ENCODE results near the gene RAB6B.

Gene RAB6B

DNA sequence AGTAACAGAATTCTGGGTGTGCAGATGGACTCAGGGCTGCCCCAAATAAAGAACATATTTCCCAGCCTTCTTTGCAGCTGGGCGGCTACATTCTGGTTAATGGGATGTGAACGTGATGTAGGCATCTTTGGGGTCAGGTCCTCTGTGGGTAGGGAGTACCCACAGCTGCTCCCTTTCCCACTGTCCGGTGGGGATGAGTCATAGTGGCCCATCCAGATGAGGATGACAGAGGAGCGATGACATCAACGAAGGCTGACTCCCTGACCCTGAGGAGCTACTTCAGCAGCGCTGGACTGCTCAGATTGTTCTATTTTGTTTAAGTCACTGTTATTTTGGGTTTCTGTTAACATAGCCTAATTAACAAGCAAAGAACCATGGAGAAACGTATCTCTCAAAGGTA lies 52.0 kb downstream of the RAB6B start:
- DNase-seq (ENCODE audit: low read depth), result peak; percentile 67
- H3K4me3 ChIP-seq (ENCODE audit: low read depth, low read length), result no peak overlapping the region

DNA sequence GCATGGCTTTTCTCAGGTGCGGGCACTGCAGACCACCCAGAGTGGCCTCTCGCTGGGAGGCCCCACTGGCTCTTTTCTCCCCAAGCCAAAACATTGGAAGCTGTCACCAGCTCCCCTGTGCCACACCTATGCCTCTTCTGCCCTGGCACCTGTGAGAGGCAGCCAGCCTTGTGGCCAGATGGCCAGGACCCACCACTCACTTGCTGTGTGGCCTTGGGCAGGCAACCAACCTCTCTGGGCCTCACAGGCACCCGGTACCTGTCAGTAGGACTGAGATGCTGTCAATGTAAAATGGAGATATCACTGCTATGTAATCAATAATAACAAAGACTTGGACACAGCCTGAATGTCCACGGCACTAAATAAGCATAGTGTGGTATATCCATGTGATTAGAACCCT lies 53.5 kb downstream of the RAB6B start:
- DNase-seq (ENCODE audit: low read depth), result no peak
- no peak overlapping the region for H3K4me3 ChIP-seq (ENCODE audit: low read depth, low read length)

DNA sequence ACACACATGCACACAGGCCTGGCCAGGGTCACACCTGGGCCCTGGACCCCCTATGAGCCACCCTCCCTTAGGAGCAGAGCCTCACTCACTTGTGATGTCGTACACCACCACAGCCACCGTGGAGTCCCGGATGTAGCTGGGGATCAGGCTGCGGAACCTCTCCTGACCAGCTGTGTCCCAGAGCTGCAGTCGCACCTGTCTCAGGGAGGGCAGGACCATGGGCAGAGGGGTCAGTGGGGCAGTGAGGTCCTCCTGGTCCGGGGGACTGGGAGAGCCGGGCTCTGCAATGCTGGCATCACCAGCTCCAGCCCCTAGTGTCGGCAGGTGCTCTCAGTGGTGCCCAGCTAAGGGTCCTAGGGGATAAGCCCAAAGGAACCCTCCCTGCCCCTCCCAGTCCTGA lies 54.5 kb downstream of the RAB6B start:
- H3K4me3 ChIP-seq (ENCODE audit: low read depth, low read length), result no peak overlapping the region
- no peak for DNase-seq (ENCODE audit: low read depth)

DNA sequence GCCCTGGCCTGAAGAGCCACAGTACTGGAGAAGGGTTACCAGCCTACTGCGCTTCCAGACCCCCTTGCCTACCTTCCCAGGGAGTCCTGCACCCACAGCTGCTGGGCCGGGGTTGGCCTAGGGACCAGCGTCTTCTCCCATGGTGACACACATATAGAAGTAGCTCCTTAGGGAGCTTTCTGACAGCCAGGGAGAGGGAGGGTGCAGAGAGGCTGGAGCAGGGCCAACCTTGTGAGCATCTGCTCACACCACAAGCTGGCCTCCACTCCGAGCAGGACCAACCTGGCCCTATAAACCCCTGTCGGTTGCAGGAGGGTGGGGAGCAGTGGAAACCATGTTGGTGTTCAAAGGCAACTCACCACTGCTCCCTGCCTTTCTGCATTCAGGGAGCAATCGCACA lies 54.9 kb downstream of the RAB6B start:
- no peak overlapping the region for H3K4me3 ChIP-seq (ENCODE audit: low read depth, low read length)
- no peak for DNase-seq (ENCODE audit: low read depth)

DNA sequence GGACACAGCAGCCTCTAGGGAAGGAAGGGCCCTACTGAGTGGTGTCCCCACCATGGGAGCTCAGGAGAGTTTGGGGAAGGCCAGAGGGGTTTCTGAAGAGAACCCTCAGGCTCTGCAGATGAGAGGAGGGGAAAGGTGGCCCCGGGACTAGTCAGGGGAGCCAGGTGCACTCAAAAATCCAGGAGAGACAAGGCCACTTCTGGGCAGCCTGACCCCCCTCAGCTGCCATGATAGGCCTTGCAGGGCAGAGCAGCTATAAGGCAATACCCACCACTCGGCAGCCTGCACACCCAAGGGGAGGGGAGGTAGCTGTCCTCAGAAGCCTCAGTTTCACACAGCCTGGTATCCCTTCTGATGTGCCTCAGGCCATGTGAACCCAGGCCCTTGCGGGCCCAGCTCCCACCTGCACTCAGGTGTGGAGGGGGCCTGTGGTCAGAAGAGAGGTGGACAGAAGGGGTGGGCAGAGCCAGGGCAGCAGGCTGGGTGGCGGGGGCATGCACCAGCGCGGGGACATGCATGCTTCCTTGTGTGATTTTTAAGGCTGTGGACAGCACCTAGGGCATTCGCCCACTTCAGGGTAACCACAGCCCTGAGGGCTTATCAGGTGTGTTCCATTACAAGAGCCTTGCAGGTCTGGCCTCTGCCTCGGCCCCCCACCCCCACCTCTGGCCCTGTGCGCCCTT lies 55.5 kb downstream of the RAB6B start:
- H3K4me3 ChIP-seq (ENCODE audit: low read depth, low read length), result no peak overlapping the region
- DNase-seq (ENCODE audit: low read depth), result no peak

DNA sequence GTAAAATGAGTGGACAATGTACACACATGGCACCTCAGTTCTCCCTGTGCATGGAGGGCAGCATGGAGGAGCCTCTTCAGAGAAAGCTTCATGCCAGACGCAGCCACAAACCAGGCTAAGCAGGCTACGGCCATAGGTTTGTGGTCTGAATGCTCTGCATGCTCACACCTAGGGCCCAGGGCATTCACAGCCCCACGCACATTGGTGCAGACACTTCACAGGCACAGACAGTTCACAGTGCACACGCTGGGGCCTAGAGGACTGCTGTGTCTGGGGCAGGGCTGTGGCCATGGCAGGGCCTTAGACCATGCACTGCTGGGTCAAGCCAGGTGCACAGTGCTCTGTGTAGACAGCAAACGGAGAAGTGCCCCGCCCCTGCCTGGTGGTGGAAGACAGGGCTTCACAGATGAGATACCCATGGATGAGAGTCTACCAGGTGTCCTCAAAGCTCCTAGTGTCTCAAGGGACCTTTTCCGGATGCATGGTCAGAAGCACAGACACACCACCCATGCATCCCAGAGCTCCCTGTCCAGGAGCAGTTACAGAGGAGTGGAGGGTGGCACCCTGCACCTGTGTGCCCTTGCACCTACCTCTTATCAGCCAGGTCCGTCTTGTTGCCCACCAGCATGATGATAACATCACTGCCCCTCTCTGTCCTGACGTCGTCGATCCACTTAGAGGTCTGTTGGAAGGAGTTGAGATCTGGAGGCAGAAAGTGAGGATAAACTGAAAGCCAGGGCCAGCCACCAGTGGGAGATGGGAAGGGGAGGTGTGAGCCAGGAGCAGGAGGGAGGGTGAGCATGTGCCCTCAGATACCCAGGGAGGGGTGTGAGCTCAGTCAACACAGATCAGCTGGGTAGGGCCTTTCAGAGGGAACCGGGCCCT lies 56.5 kb downstream of the RAB6B start:
- H3K4me3 ChIP-seq (ENCODE audit: low read depth, low read length), result no peak overlapping the region
- no peak for DNase-seq (ENCODE audit: low read depth)

DNA sequence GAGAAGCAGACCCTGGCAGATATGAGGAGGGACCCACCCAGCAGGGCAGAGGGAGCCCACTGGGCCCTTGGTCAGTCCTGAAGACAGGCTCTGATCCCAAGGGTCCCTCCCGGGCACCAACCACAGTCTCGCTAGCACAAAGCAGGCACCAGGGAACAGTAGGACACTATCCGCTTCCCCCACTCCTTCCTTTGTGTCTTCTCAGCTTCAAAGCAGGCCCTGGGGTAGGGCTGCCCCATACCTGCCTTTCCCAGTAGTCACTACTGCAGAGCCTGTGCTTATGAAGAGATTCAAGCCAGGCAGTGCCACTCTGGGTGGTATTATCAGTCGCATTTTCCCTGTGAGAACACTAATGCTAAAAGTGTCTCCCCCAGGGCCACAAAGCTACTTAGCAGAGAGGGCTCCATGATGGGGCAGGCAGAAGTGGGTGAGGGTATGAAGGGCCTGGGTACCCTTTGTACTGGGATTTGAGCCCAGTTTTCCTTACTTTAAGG lies 57.3 kb downstream of the RAB6B start:
- no peak for DNase-seq (ENCODE audit: low read depth)
- H3K4me3 ChIP-seq (ENCODE audit: low read depth, low read length), result no peak overlapping the region

DNA sequence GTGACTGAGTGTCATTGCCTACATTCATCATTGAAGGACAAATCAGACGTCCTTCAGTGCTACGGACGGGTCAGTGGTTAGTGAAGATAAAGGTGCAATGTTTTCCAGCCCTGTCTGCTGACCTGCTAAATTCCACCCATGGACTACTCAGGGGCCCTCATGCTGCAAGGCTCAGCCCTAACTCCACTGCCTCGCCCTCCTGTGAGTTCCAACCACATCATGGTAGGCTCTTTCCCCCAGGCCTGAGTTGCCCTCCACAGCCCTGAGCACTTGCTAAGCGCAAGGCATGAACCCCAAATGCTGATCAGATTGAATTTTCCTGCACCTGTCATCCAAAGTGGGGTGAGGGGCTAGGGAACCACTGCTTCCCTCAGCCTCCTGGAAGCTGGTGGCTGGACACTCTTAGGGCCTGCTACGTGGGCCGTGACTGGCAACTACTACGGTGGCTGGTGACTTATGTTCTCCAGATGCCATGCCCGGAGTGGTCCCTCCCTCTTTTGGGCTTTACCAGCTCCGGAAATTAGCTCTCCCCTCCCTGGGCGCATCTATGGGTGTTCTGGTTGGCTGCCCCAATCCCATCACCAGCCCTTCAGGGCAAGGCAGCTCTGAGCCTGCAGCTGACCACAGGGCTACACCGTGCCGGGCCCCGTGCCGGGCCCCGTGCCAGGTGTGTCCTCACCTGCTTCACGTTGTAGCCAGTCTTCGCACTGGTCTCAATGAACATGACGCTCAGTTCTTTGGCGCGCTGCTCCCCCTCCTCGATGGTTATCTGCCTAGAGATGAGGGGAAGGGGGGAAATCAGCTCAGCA lies 58.0 kb downstream of the RAB6B start:
- no peak overlapping the region for H3K4me3 ChIP-seq (ENCODE audit: low read depth, low read length)
- no peak for DNase-seq (ENCODE audit: low read depth)

DNA sequence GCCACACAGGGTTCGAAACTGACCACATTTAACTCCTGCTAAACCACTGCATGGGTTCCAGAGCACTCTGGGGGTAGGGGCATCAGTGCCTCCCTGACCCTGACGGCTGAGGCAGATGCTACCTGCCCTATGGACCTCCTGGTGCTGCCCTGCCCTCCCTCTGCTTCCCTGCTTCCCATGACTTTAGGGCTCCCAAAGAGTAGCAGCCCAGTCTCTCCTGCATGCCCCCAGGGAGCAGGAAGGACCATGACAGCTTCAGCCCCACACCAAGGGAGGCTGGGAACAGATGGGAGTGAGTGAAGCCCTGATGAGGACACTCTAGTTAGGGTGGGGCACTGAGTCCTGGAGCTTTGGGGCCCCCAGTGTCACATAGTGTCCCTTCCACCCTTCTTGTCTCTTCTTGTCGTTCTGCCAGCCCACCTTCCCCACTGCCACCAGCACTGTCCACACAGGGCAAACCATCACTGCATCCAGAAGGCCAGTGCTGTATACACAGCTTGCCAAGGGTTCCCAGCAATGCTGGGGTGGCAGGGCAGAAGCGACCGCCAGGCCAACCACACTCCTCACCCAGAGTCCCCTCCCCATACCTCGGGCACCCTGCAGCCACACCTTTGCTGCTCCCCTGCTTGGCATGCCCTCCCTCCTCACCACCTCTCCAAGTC lies 59.1 kb downstream of the RAB6B start:
- H3K4me3 ChIP-seq (ENCODE audit: low read depth, low read length), result no peak overlapping the region

DNA sequence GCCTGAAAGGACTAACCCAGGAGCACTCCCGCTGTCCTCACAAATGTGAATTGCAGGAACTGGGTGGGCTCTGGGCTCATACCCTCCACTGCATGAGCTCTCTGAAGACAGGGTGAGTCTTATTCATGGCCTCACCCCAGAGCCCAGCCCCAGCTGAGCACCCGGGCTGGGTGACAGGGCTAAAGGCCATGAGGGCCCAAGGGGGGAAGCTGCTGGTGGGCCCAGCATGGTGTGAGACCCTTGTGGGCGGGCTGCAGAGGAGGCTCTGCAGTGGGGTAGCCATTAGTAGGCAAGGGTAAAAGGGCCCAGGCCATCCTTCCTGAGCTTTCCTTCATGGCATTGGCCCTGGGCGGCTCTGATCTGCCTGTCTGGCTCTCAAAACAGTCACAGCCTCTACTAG lies 59.7 kb downstream of the RAB6B start:
- no peak for DNase-seq (ENCODE audit: low read depth)
- no peak overlapping the region for H3K4me3 ChIP-seq (ENCODE audit: low read depth, low read length)

More for the DNA sequence above, 59.1 kb downstream of the RAB6B start:
- no peak for DNase-seq (ENCODE audit: low read depth)

DNA sequence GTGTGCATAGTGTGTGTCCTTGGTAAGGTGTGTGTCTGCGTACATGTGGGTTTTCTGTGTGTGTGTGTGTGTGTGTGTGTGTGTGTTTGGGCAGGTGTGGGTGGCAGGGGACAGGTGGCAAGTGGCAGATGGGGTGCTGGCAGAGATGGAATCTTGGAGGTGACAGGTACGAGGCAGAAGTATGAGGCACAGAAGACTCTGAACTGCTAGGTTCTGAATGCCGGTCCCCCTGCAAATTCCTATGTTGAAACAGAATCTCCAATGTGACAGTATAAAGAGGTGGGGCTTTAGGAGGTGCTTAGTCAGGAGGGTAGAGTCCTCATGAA lies 60.3 kb downstream of the RAB6B start:
- no peak for DNase-seq (ENCODE audit: low read depth)
- no peak overlapping the region for H3K4me3 ChIP-seq (ENCODE audit: low read depth, low read length)

DNA sequence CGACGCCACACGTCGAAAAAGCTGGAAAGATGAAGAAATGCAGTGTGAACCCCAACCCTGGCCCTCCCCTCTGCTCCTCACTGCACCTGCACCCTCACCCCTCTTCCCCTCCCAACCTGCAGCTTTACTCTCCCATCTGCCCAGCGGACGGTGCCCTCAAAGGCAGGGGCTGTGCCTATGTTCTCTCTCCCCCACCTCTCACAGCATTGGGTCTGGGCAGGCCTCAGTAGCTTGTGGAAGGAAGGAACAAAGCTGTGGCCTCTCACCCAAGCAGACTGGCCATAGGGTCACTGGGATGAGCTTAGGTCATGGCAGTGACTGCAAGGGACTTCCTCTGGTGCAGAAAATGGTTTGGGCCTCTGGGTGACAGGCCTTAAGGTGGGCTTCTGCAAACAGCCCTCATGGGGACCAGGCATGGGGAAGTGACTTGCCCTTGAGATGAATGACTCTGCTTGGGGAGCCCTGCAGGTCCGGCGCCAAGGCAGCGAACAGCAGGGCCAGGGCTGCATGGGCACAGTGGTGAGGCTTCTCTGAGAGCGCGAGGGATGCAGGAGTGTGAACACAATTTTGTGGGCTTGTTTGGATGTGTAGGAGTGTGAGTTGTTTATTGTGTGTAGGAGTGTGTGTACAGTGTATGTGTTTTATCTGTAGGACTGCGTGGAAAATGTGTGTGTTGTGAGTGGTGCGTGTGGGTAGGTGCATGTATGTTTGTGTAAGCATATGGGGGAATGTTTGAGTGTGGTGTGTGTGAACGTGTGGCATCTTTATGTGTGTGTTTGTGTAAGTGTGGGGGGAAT lies 60.9 kb downstream of the RAB6B start:
- H3K4me3 ChIP-seq (ENCODE audit: low read depth, low read length), result no peak overlapping the region
- no peak for DNase-seq (ENCODE audit: low read depth)

DNA sequence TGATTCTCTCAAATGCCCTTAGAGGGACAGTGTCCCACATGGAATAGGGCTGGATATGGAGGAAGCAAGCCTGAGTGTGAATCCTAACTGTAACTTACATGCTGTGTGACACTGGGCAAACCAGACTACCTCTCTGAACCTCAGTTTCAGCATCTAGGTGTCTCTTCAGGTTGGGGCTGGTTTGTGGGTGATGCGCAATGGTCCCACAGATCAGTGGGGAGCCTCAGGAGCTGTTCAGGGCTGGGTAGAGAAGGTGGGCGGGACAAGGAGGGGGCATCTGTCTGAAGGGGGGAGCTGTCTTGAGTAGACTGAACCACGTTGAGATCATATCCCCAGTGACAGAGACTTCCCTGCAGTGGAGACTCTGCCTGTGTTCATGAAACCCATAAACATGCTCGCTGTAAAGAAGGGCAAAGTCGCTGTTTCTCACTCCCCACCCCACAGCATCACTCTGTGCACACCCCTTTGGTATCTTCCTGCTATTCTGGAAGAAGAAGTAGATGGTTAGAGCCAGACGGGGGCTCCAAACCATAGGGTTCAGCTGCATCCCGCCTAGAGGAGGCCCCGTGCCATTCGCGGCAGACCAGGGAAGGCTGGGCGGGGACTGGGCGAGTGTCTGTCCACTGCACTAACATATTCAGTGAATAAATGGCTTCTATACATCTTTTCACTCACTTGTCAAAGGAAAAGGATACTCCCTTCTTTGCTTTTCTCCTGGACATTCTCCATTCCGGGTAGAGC lies 61.6 kb downstream of the RAB6B start:
- no peak overlapping the region for H3K4me3 ChIP-seq (ENCODE audit: low read depth, low read length)
- no peak for DNase-seq (ENCODE audit: low read depth)

DNA sequence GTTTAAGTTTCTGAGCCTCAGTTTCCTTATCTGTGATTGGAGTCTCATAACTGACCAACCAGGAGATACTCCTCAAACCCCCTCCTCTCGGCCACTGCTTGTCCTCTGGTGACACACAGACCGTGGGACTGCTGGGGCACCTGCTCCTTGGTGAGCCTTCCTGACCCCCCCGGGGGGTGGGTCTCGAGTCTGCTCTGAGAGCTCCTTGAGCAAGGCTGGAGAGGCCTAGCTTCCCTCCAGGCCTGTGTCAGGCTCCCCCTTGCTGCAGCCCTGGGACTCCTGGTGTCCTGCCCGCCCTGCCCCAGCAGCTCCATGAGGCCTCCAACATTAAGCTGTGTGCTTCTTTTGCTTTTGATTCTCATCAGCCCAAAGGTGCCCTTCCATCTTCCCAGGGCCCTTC lies 62.4 kb downstream of the RAB6B start:
- DNase-seq (ENCODE audit: low read depth), result no peak

DNA sequence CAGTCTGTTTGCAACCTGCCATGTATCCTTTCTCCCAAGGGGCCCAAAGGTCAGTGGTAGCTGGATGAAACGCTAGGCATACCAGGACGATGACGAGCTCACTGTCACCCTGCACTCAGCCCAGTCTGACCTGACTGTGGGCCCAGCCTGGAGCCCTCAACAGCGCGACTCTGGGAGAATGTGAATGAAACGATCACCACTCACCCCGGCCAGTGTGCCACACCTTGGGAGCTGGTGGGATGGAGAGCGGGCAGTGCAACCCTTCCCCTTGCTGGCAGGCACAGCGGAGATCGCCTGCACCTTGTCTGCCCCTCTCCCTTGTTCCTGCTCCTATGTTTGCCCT lies 62.9 kb downstream of the RAB6B start:
- H3K4me3 ChIP-seq (ENCODE audit: low read depth, low read length), result no peak overlapping the region
- no peak for DNase-seq (ENCODE audit: low read depth)

More for the DNA sequence above, 62.4 kb downstream of the RAB6B start:
- no peak overlapping the region for H3K4me3 ChIP-seq (ENCODE audit: low read depth, low read length)

DNA sequence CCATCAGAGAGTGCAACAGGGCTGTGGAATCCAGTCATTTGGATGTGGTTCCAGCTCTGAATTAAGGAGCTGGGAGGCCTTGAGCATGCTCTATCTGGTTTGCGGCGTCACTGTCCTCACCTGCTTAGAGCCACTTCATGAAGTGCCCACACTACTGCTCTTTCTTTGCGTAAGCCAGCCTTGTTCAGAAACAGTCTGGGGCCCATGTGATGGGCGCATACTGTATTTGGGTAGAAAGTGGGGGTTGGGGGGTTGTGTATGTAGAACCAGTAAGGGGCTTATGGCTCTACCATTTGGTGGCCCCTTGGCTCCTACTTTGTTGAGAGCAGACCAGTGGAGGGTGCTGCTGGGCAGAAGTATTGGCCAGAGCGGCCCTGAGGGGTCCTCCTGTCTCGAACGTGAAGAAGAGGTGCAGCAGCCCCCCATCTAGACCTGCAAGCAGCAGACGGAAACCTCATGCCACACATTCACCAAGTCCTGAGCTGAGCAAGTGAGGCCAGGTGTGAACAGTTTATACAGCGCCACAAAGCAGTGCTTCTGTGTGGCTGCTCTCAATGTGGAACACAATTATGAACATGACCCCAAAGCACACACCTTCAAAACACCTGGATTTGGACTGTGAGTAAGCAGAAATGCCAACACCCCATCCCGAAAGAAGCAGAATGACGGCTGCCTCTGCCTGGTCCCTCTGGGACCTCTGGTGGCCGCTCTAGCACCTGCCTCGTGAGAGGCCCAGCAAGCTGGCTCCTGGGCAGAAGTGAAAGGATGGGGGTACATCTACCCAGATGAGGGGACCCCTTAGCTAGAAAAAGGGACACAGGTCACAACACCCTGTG lies 63.5 kb downstream of the RAB6B start:
- H3K4me3 ChIP-seq (ENCODE audit: low read depth, low read length), result no peak overlapping the region

DNA sequence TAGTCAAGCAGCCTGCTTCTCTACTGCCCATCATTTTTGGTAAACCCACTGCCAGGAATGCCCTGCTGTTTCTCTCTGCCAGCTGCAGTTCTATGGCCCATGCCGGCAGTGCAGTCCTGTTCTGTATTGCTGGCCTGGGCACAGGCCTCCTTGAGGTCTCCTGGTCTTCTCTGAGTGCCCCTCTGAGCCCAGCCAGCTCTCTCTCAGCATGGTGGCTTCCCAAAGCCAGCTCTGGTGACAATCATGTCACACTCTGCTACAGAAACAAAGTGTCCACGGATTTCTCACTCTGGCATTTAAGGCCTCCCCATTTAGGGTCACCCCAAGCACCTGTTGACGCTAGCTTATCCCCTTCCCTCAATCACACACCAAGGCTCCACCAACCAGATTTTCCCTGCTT lies 65.6 kb downstream of the RAB6B start:
- no peak overlapping the region for H3K4me3 ChIP-seq (ENCODE audit: low read depth, low read length)
- DNase-seq (ENCODE audit: low read depth), result no peak

More for the DNA sequence above, 63.5 kb downstream of the RAB6B start:
- no peak for DNase-seq (ENCODE audit: low read depth)

Measured in skeletal muscle cell (primary cell).